AG10803 (cell line): ENCODE measurements around the gene ADAMTS8.

Source experiments
- DNase-seq: peaks from one replicate; pipeline ENCODE4 v3.0.0; 2010; ENCODE audit warnings: low read depth
- H3K4me3 ChIP-seq: 2 replicates; pipeline ENCODE4 v1.5.1; 2011; ENCODE audit warnings: mild to moderate bottlenecking, low read length, control low read depth
- TF ChIP-seq, protein P1 (sequence below): conservative IDR thresholded peaks from 2 replicates; pipeline ENCODE4 v1.5.1; 2011; ENCODE audit warnings: mild to moderate bottlenecking, low read length, control low read depth, inconsistent platforms

Gene ADAMTS8

DNA sequence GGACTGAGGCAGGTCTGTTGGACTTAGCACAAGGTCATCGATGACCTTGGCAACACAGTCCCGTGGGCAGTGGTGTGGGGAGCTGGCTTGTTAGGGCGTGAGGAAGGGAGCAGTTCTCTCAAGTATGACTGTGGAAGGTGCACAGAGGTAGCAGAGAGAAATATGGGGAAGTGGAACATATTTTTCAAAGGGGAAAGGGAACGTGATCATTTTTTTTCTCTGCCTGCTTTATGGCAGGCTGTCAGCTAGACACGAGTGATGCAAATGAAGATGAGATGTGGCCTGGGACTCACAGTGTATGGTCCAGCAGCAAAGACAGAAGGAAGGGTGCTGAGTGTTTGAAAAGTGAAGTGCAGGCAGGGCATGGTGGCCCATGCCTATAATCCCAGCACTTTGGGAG is 30.6 kb downstream of the ADAMTS8 start:
- no peak for DNase-seq
- no peak overlapping the region for H3K4me3 ChIP-seq
- TF ChIP-seq, protein P1, sequence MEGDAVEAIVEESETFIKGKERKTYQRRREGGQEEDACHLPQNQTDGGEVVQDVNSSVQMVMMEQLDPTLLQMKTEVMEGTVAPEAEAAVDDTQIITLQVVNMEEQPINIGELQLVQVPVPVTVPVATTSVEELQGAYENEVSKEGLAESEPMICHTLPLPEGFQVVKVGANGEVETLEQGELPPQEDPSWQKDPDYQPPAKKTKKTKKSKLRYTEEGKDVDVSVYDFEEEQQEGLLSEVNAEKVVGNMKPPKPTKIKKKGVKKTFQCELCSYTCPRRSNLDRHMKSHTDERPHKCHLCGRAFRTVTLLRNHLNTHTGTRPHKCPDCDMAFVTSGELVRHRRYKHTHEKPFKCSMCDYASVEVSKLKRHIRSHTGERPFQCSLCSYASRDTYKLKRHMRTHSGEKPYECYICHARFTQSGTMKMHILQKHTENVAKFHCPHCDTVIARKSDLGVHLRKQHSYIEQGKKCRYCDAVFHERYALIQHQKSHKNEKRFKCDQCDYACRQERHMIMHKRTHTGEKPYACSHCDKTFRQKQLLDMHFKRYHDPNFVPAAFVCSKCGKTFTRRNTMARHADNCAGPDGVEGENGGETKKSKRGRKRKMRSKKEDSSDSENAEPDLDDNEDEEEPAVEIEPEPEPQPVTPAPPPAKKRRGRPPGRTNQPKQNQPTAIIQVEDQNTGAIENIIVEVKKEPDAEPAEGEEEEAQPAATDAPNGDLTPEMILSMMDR, result no peak

DNA sequence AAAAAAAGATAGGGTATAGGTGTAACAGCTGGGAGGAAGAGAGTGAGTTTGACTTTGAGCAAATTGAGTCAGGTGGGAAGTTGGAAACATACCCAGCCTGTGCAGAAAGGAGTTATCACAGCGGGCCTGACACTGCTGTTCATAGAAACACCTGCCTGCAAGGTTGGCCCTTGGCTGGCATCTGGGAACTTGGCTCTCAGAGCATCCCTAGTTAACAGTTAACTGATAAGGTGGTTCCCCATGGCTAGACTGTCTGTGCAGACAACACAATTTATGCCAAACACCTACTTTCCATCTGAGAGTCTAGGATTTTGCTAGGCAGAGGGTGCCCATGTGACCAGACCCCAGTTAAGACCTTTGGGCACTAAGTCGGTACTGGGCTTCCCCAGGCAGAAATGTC is 31.4 kb downstream of the ADAMTS8 start:
- no peak for DNase-seq
- TF ChIP-seq, protein P1, result no peak
- H3K4me3 ChIP-seq, result no peak overlapping the region

DNA sequence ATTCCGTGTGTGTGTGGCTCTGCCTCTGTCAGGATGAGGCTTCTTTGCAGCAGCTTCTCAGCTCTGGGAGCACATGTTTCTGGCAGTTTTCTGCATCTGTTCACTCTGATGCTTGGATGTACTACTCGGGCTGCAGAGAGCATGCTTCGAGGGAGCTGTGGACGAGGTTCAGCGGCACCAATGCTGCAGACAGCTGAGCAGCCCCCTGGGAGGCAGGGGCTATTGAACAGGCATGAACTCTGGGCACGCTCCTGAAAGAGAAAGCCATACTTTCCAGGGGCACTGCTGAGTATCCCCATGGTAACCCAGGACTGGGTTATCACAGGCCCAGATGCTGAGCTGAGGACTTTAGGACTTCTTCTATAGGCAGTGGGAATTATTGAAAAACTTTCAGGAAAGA is 33.8 kb downstream of the ADAMTS8 start:
- H3K4me3 ChIP-seq, result no peak overlapping the region
- DNase-seq, result no peak
- TF ChIP-seq, protein P1, result no peak

DNA sequence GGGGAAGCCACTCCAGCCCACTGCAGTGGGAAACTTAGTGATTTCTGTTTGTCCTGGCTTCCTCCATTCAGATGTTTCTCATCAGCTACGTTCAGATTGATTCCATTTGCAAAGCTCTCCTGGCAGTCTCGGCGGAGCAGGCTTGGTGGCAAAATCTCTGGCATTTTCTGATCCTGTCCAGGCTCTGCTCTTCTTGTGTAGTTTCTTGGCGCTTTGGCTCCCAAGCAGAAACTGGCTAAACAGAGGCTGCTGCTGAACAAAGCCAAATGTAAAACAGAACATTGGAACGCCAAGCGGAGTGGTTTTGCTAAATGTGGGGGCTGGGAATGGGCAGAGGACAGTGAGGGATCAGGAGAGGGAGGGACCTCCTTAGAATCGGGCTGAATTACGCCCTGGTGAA is 36.7 kb downstream of the ADAMTS8 start:
- DNase-seq, result peak; percentile 26
- TF ChIP-seq, protein P1, result no peak
- no peak overlapping the region for H3K4me3 ChIP-seq

DNA sequence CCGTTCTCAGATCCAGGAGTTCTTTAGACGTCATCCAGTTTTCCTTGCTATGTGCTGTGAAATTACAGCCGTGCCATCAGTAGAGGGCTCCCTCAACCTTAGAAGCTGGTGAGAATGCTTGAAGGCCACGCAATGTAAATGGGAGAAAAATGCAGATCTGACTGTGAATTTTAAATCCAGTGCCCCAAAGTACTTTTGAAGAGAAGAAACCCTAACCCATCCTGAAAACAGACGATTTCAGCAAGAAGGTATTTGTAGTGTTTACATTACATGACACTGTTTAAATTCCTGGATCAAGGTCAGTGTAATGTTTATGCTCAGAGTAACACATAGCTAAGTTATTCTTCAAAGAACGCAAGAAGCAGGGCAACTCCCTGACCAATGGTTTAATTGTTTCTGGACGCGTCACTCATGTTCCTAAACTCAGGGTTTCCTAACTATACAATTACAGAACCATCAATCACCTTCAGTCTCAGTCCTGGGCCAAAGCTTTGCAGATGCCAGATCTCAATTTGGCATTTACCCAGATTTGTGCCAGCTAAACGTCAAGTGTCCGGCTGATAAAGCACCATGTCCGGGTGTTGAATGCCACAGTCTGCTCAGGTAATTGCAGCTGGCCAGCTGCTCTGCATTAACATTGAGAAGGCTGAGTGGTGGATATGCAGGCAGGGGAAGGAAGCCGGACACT is 38.2 kb downstream of the ADAMTS8 start:
- no peak overlapping the region for H3K4me3 ChIP-seq
- DNase-seq, result peak; percentile 72
- TF ChIP-seq, protein P1, result peak; percentile 75

DNA sequence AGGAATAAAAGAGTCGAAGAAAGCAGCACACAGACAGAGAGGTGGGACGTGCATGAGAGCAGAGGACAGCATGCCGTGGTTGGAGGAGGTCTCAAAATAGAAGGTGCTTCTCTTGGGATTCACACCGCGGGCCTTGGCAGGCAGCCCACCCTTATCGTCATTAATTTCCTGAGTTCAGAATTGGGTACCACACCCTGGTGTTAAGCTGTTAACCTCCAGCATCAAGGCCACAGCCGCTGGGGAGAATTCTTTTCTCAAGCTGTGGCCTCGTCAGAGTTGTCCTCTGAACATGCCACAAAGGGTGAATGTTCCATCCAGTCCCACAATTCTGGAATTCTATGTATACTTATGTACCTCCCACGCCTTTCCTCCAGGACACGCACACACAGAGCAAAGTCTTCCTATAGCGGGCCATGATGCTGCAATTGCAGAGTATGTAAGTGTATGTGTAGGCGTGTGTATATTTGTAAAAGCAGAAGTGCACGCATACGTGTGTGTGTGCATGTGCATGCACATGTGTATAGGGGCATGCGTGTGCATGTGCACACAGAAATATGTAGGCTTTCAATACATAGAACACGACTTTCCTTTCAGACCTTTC is 39.0 kb downstream of the ADAMTS8 start:
- TF ChIP-seq, protein P1, result no peak
- DNase-seq, result no peak
- H3K4me3 ChIP-seq, result no peak overlapping the region

DNA sequence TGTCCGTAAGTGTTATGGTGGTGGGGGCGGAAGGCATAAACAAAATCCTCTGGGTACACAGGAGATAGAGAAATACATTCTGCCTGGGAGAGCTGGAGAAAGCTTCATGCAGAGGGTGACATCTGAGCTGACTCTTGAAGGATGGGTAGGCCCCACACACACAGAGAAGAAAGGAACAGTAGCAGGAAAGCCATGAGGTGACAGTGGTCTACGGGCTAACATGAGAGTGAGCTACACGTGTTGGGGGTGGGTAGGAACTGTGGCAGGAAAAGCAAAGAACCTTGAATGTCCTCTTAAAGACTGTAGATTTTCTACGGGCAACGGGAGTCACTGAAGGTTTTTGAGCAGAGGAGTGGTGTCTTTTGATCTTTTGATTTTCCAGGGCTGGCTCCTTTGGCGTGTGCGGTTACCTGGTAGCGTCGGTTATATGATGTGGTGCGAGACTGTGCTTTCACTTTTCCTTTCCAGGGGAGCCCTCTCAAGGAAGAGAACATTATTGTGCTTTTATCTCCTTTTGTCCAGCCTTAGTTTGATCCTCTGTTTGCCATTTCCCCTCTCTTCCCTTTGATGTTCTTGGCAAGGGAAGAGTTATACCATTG is 39.7 kb downstream of the ADAMTS8 start:
- no peak overlapping the region for H3K4me3 ChIP-seq
- no peak for DNase-seq
- TF ChIP-seq, protein P1, result no peak
